ENCODE results near the gene PDIA6.
"Not testable (repeated sequence)": the region's sequence is repeated elsewhere in the genome, so short reads cannot be mapped to it uniquely, and the experiment has no call there.

PDIA6 gene

GRCh38 chr2:10826026-10826425 is 13.4 kb upstream of the PDIA6 start:
- Histone ChIP-seq H3K36me3 (ENCODE audit: insufficient read depth, low read length) (no peaks in the 10 kb centered on the region), H3K9me3 (ENCODE audit: control insufficient read depth, insufficient read depth, low read length) (no peaks in the 10 kb centered on the region), H3K4me1 (ENCODE audit: insufficient read depth, low read length) (peaks cover 2% of the 10 kb centered on the region; the same call in 1 of the 2 replicates), H3K9ac (ENCODE audit: low read depth, low read length) (no peak overlapping the region)

GRCh38 chr2:10824191-10824590 is 11.6 kb upstream of the PDIA6 start:
- no peaks in the 10 kb centered on the region for H3K4me1 ChIP-seq (ENCODE audit: insufficient read depth, low read length)
- H3K36me3 ChIP-seq (ENCODE audit: insufficient read depth, low read length): no peaks in the 10 kb centered on the region
- H3K9ac ChIP-seq (ENCODE audit: low read depth, low read length): no peak overlapping the region
- no peaks in the 10 kb centered on the region for H3K9me3 ChIP-seq (ENCODE audit: control insufficient read depth, insufficient read depth, low read length)

GRCh38 chr2:10820978-10821695 is 8.6 kb upstream of the PDIA6 start:
- H3K9ac ChIP-seq (ENCODE audit: low read depth, low read length): no peak overlapping the region
- H3K9me3 ChIP-seq (ENCODE audit: control insufficient read depth, insufficient read depth, low read length): no peaks in the 10 kb centered on the region
- no peaks in the 10 kb centered on the region for H3K36me3 ChIP-seq (ENCODE audit: insufficient read depth, low read length)

GRCh38 chr2:10820562-10820961 is 8.0 kb upstream of the PDIA6 start:
- Histone ChIP-seq H3K9ac (ENCODE audit: low read depth, low read length) (no peak overlapping the region), H3K4me1 (ENCODE audit: insufficient read depth, low read length) (no peaks in the 10 kb centered on the region), H3K9me3 (ENCODE audit: control insufficient read depth, insufficient read depth, low read length) (no peaks in the 10 kb centered on the region)

More at GRCh38 chr2:10820978-10821695, 8.6 kb upstream of the PDIA6 start:
- no peaks in the 10 kb centered on the region for H3K4me1 ChIP-seq (ENCODE audit: insufficient read depth, low read length)

GRCh38 chr2:10819714-10820314 is 7.2 kb upstream of the PDIA6 start:
- no peaks in the 10 kb centered on the region for H3K9me3 ChIP-seq (ENCODE audit: control insufficient read depth, insufficient read depth, low read length)
- H3K4me1 ChIP-seq (ENCODE audit: insufficient read depth, low read length): no peaks in the 10 kb centered on the region
- H3K36me3 ChIP-seq (ENCODE audit: insufficient read depth, low read length): no peaks in the 10 kb centered on the region
- no peak overlapping the region for H3K9ac ChIP-seq (ENCODE audit: low read depth, low read length)

More at GRCh38 chr2:10820562-10820961, 8.0 kb upstream of the PDIA6 start:
- H3K36me3 ChIP-seq (ENCODE audit: insufficient read depth, low read length): no peaks in the 10 kb centered on the region

- no peaks in the 10 kb centered on the region for H3K36me3 ChIP-seq (ENCODE audit: insufficient read depth, low read length)
Observed at GRCh38 chr2:10818984-10819383, 6.4 kb upstream of the PDIA6 start.

GRCh38 chr2:10818305-10818704 is 5.7 kb upstream of the PDIA6 start:
- H3K36me3 ChIP-seq (ENCODE audit: insufficient read depth, low read length); H3K9me3 ChIP-seq (ENCODE audit: control insufficient read depth, insufficient read depth, low read length); H3K9ac ChIP-seq (ENCODE audit: low read depth, low read length); H3K4me1 ChIP-seq (ENCODE audit: insufficient read depth, low read length): not testable (repeated sequence)

More at GRCh38 chr2:10818984-10819383, 6.4 kb upstream of the PDIA6 start:
- no peaks in the 10 kb centered on the region for H3K9me3 ChIP-seq (ENCODE audit: control insufficient read depth, insufficient read depth, low read length)
- no peak overlapping the region for H3K9ac ChIP-seq (ENCODE audit: low read depth, low read length)
- peaks cover 6% of the 10 kb centered on the region; the same call in 1 of the 2 replicates for H3K4me1 ChIP-seq (ENCODE audit: insufficient read depth, low read length)

GRCh38 chr2:10817413-10817812 is 4.8 kb upstream of the PDIA6 start:
- Histone ChIP-seq H3K9ac (ENCODE audit: low read depth, low read length) (no peak overlapping the region), H3K36me3 (ENCODE audit: insufficient read depth, low read length) (no peaks in the 10 kb centered on the region), H3K9me3 (ENCODE audit: control insufficient read depth, insufficient read depth, low read length) (no peaks in the 10 kb centered on the region), H3K4me1 (ENCODE audit: insufficient read depth, low read length) (peaks cover 6% of the 10 kb centered on the region; the same call in 1 of the 2 replicates)

GRCh38 chr2:10814571-10815331 is 2.2 kb upstream of the PDIA6 start:
- Histone ChIP-seq H3K9me3 (ENCODE audit: control insufficient read depth, insufficient read depth, low read length) (no peaks in the 10 kb centered on the region), H3K9ac (ENCODE audit: low read depth, low read length) (no peak overlapping the region), H3K36me3 (ENCODE audit: insufficient read depth, low read length) (peaks cover 5% of the 10 kb centered on the region; the same call in 1 of the 2 replicates), H3K4me1 (ENCODE audit: insufficient read depth, low read length) (peaks cover 13% of the 10 kb centered on the region)

- peaks cover 13% of the 10 kb centered on the region for H3K4me1 ChIP-seq (ENCODE audit: insufficient read depth, low read length)
- peaks cover 5% of the 10 kb centered on the region; the same call in 1 of the 2 replicates for H3K36me3 ChIP-seq (ENCODE audit: insufficient read depth, low read length)
- no peak overlapping the region for H3K9ac ChIP-seq (ENCODE audit: low read depth, low read length)
- no peaks in the 10 kb centered on the region for H3K9me3 ChIP-seq (ENCODE audit: control insufficient read depth, insufficient read depth, low read length)
Observed at GRCh38 chr2:10814142-10814541, 1.6 kb upstream of the PDIA6 start.

GRCh38 chr2:10813163-10814138 is 866 bp upstream of the PDIA6 start:
- not testable (repeated sequence) for H3K9me3 ChIP-seq (ENCODE audit: control insufficient read depth, insufficient read depth, low read length); H3K36me3 ChIP-seq (ENCODE audit: insufficient read depth, low read length)
- H3K4me1 ChIP-seq (ENCODE audit: insufficient read depth, low read length): peaks cover 13% of the 10 kb centered on the region
- H3K9ac ChIP-seq (ENCODE audit: low read depth, low read length): peak overlapping the region; percentile 40

- peaks cover 13% of the 10 kb centered on the region for H3K4me1 ChIP-seq (ENCODE audit: insufficient read depth, low read length)
- H3K36me3 ChIP-seq (ENCODE audit: insufficient read depth, low read length): peaks cover 5% of the 10 kb centered on the region; the same call in 1 of the 2 replicates
- no peaks in the 10 kb centered on the region for H3K9me3 ChIP-seq (ENCODE audit: control insufficient read depth, insufficient read depth, low read length)
- peak overlapping the region; percentile 87 for H3K9ac ChIP-seq (ENCODE audit: low read depth, low read length)
Observed at GRCh38 chr2:10811517-10811916, 1.1 kb downstream of the PDIA6 start.

- Histone ChIP-seq H3K9me3 (ENCODE audit: control insufficient read depth, insufficient read depth, low read length) (no peaks in the 10 kb centered on the region), H3K4me1 (ENCODE audit: insufficient read depth, low read length) (peaks cover 13% of the 10 kb centered on the region), H3K36me3 (ENCODE audit: insufficient read depth, low read length) (peaks cover 5% of the 10 kb centered on the region; the same call in 1 of the 2 replicates), H3K9ac (ENCODE audit: low read depth, low read length) (peak overlapping the region; percentile 87; the same call in 1 of the 2 replicates)
Observed at GRCh38 chr2:10810202-10811161, 2.1 kb downstream of the PDIA6 start.
